Adipose tissue (tissue), 3 donors: ENCODE measurements around the gene GDF10. TPM values are rescaled to one million over a fixed set of nuclear protein-coding genes. Genes with fewer than 3 reads are reported as not detected.

Experiments used
- H3K27ac ChIP-seq: one replicate; pipeline ENCODE4 v1.5.1; 2013; ENCODE audit warnings: low read depth, low read length
- WGBS, 3 donors: extraction: QIAGEN DNeasy Blood & Tissue Kit; methylation state at CpG; one replicate each; pipeline ENCODE4 v1.1.7; 2013; 5-methylcytosine and 5-hydroxymethylcytosine counted together
- polyA plus RNA-seq, 3 donors: library from polyadenylated mRNA; stranded (reverse); fragments of 200-250 nt; gene quantifications; one replicate each; pipeline ENCODE4 v1.2.3, GENCODE V29; 2013
- donor health status: healthy with polysubstance abuse.
- donor health status: Bipolar disorder and iron deficiency.
- donor health status: healthy.

The GDF10 gene
- polyA plus RNA-seq, 3 donors: 0.33 to 7.0 (median 0.34) TPM

DNA sequence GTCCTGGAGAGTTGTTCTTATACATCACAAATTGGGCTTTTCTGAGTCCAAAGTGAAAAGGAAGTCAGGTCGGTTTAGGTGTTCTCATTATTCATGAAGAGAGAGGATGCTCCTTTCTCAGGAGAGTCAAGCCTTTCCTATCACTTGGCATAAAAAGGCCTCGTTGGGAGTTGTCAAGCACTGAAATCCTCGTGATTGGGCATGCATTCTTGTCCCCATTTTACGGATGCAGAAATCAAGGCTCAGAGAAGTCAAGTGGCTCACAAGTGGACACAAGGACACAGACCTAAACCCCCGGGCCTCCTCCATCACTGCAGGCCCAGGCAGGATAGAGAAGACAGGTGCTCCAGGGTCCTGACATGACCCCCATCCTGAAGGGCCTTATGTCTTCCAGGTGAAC is 56.7 kb downstream of the GDF10 start:
- 82 to 87% (median 82%) methylated on average over 5 of the region's 5 CpGs for WGBS, 3 donors
- no peak overlapping the region for H3K27ac ChIP-seq

DNA sequence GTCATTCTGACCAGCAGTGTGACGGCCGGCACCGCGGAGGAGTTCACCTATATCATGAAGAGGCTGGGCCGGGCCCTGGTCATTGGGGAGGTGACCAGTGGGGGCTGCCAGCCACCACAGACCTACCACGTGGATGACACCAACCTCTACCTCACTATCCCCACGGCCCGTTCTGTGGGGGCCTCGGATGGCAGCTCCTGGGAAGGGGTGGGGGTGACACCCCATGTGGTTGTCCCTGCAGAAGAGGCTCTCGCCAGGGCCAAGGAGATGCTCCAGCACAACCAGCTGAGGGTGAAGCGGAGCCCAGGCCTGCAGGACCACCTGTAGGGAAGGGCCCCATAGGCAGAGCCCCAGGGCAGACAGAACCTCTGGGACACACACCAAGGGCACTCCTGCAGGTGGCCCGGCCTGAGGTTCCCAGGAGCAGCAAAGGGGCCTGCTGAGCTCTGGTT is 57.2 kb downstream of the GDF10 start:
- WGBS, 3 donors: 94 to 97% (median 95%) methylated on average over 12 of the region's 12 CpGs
- no peak overlapping the region for H3K27ac ChIP-seq

DNA sequence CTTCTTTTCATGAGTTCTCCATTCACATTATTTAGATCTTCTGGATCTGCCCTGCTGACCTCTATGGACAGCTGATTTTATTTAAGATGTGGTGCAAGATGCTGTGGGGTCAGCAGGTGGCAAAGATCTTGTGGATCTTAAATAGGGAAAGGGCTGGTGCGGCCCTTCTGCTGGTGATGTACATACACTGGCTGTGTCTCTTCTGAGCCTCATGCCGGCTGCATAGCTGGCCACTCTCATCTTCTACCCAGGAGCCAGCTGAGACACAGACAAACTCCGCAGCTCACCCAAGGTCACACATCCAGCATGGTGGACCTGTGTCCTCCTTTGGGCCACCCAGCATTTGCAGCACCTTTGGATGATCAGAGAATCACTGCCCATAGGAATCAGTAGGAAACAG is 57.9 kb downstream of the GDF10 start:
- 93 to 96% (median 94%) methylated on average over 3 of the region's 3 CpGs for WGBS, 3 donors
- H3K27ac ChIP-seq: no peak overlapping the region

DNA sequence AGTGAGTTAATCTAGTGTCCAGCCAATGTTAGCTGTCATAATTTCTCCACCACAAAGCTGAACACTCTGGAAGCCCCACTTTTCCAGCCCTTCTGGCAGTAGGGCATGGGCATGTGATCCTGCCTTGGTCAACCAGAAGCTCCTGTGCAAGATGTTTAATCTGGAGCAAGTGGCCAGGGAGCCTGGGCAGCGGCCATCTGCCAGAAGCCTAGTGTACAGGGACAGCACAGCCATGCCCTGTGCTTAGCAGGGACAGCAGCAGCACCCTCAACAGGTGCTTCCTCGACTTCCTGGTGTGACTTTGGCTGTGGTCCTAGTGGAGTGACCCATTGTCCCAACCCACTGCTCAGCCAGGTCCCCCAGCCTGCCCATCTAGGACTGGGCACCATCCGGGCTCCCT is 58.5 kb downstream of the GDF10 start:
- WGBS, 3 donors: 81 to 90% (median 89%) methylated on average over 3 of the region's 3 CpGs
- H3K27ac ChIP-seq: no peak overlapping the region

DNA sequence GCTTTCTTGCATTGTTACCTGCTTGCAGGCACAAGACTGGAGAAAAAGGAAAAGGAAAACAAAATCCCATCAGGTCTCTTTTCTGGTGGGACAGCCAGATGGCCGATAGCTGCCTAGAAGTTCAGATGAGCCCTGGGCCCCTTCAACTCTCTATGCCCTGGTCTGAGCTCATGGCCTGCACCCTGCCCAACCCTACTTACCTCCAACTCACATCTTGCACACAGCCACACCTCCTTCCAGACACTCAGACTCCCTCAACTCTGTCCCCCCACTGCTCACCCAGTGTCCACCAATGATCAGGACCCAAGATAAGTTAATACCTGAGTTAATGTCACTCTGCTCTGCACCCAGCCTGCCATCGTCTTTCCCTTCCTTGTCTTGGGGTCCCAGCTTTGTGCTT is 59.1 kb downstream of the GDF10 start:
- WGBS, 3 donors: 89 to 97% (median 92%) methylated on average over 2 of the region's 2 CpGs
- no peak overlapping the region for H3K27ac ChIP-seq

DNA sequence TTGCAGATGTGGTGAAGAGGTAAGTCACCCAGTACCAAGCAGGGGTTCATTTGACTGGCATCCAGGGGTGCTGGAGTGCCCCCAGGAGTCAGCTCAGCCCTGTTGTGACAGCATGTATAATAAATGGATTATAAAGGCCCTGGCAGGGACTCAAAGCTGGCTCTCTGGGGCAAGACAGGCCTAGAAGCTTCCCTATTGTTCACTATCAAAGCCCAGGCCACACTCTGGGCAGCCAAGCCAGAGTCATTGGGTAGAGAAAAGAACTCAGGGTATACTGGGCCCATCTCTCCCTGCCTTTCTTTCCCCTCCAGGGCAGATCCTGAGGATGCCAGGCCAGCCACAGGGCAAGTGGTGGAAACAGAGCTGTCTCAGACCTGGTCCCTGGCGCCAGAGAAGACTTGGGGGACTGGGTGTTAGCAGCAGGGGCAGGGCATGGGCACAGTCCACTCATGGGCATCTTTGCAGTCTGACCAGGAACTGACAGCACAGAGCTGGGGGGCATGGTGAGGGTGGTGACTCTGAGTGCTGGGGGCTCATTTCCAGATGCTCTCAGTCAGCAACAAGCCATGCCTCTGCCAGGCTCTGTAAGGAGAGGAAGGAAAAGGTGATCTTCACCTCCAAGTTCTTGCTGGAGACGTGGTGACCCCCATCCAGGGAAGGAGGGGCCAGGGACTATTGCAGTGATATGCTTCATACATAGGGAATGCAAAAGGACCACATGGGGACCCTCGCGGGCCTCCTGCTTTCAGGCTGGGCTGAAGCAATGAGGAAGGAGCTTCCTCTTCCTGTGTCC is 59.8 kb downstream of the GDF10 start:
- 55 to 88% (median 79%) methylated on average over 4 of the region's 4 CpGs for WGBS, 3 donors
- no peak overlapping the region for H3K27ac ChIP-seq

DNA sequence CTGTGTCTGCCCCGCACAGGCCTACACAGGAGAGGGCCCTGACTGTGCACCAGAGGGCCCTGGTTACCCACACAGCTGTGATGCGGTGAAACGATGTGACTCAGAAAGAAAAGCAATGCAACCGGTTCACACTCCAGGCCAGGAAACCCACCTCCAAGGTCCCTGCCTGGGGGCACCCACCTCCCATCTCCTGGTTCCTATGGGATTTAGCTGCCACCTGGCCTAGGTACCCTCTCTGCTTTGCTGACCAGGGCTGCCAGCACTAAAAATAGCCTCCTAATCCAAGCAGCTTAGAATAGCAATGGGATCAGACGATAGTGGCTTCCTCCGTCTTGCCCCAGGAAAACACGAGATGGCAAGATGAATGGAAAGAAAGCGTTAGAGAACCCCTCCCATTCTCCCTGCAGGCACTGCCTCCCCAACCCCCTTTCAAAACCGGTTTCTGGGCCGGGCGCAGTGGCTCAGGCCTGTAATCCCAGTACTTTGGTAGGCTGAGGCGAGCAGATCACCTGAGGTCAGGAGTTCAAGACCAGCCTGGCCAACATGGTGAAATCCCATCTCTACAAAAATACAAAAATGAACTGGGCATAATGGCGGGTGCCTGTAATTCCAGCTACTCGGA is 60.5 kb downstream of the GDF10 start:
- H3K27ac ChIP-seq: no peak overlapping the region
- 83 to 85% (median 84%) methylated on average over 14 of the region's 14 CpGs for WGBS, 3 donors

DNA sequence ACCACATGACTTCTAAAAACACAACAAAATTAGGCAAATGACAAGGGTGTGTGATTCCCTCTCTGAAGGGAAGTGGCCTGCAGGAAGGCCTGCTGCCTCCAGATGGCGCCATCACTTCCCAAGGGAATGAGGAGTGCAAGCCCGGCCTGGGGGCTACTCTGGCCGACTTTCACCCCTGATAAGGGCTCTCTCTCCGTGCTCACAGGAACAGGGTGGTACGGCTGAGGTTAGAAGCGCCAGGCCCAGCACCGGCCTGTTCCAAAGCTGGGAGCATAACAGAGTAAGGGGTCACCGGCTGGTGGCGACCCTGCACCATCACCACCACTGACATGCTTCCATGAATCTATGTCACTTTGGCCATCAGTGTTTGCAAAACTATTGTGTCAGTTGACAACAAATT is 61.3 kb downstream of the GDF10 start:
- WGBS, 3 donors: 50 to 62% (median 60%) methylated on average over 9 of the region's 9 CpGs
- H3K27ac ChIP-seq: no peak overlapping the region

DNA sequence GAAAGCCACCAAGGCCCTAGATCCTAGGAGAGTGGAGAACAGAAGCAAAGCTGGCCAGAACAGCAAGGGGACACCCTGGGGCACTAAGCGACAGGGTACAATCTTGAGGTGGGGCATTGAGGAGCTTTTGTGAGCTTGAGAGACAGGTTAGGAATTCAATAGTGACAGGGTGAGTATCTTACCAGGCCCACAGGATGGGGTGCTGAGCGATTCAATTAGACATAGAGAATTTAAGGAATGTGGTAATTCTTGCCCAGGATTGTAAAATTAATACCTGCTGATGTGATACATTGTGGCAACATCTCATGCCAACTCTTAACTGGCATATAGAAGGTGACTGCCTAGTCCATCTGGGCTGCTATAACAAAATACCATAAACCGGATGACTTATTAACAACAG is 62.2 kb downstream of the GDF10 start:
- 87 to 92% (median 91%) methylated on average over 3 of the region's 3 CpGs for WGBS, 3 donors
- no peak overlapping the region for H3K27ac ChIP-seq

Other genes starting within 250 kb of the GDF10 start
- gene GDF2, start 22.3 kb downstream of the GDF10 start, polyA plus RNA-seq: not detected
- gene RBP3, start 48.2 kb downstream of the GDF10 start, polyA plus RNA-seq: not detected
- gene ZNF488, start 84.1 kb downstream of the GDF10 start, polyA plus RNA-seq: under 1 TPM in 2 of 3 donors, not detected in 1; 0.06 TPM
- 10 to 100 TPM in 2 of 3 donors, under 1 TPM in 1; 0.20 to 12.7 (median 11.1) TPM for gene ANXA8, start 183.9 kb downstream of the GDF10 start, polyA plus RNA-seq
- not detected for gene FAM25G, start 191.5 kb downstream of the GDF10 start, polyA plus RNA-seq
- 1 to 10 TPM; 3.4 to 6.1 (median 5.5) TPM for gene AGAP9, start 223.4 kb downstream of the GDF10 start, polyA plus RNA-seq